Sciatic nerve (tissue), 2 donors: ENCODE measurements around the gene MAP4. TPM values are rescaled to one million over a fixed set of nuclear protein-coding genes. Genes with fewer than 3 reads are reported as not detected.
"Not testable (repeated sequence)": the region's sequence is repeated elsewhere in the genome, so short reads cannot be mapped to it uniquely, and the experiment has no call there.

Experiments used
- ATAC-seq: fragments of 200-7000 bp; cut with Tn5 transposase; one replicate; pipeline ENCODE4 v1.9.1; 2020; ENCODE audit warnings: mild to moderate bottlenecking, moderate library complexity
- DNase-seq: peaks from one replicate; pipeline ENCODE4 v3.0.0-alpha.2; 2020; ENCODE audit warnings: low spot score
- intact Hi-C: fragments of 100-400 bp; cut with DNase I; formaldehyde crosslinking; loops from one replicate; pipeline ENCODE4 v1.14.2; 2022
- total RNA-seq: library from RNA; stranded (reverse); fragmentation: NEBNext Ultra II Directional; extraction: Animal tissue kit (Norgen Biotek cat#: 25700); gene quantifications from one replicate; pipeline ENCODE4 v1.2.1, GENCODE V29; 2021
- donor health status: DM: no; HTN: no; CAD: no.
- donor health status: DM: no; HTN: no; CAD: no.

The MAP4 gene
- total RNA-seq, 1 donor from 2014 or later, result 442 TPM

DNA sequence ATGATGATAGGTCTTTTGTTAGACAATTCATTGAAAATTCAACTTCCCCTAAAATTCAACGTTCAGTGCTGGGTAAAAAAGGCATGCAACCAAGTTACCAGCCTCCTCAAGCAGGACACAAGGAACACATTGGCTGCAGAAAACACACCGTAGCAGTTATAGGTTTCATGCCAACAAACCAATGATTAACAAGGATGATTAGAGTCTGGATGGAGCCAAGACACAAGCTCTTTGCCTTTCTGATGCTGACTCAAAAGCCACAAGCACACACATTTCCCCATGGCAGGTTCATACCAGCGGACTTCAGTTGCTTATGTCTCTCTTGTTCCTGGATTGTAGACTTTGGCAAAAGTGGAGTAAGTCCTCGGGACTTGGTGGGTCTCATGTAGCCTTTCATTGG is 107.5 kb downstream of the MAP4 start:
- ATAC-seq (no peak), DNase-seq (no peak)
- intact Hi-C loops, result no loop called here

DNA sequence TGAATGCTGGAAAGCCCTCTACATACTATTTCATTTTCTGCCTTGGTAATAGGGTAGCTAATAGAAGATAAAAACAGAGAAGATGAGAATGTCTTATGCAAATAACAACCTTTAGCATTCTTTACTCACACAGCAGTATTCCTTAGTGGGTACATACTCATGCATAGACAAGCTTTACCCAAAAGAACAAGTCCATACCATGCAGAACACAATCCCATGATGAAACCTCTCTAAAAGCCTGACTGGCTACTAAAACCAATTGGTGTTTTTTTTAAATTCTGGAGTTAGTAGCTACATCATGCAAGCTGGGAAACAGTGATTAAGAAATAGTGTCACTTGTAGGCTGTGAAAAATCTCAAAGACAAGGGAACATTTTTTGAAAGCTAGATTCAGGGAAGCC is 108.4 kb downstream of the MAP4 start:
- ATAC-seq, result no peak
- intact Hi-C loops, result no loop called here

DNA sequence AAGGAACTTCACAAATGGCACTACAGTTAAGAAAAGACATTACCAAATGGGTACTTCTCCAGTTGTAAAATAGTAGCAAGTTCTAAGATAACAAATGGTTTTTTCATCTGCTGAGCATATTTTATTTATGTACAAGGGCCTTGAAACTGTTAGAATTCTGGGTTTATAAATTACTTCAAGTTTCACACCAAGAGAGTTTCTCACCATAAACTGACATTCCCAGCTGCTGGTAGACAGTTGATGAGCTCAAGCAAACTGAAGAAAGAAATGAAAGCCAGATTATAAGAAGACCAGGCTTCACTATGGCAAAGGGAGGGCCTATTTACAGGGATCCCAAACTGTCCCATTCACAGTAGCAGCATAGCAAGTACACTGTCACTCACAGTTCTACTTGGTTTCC is 113.5 kb downstream of the MAP4 start:
- intact Hi-C loops, result no loop called here
- ATAC-seq (no peak), DNase-seq (no peak)

More for the DNA sequence above, 108.4 kb downstream of the MAP4 start:
- no peak for DNase-seq

DNA sequence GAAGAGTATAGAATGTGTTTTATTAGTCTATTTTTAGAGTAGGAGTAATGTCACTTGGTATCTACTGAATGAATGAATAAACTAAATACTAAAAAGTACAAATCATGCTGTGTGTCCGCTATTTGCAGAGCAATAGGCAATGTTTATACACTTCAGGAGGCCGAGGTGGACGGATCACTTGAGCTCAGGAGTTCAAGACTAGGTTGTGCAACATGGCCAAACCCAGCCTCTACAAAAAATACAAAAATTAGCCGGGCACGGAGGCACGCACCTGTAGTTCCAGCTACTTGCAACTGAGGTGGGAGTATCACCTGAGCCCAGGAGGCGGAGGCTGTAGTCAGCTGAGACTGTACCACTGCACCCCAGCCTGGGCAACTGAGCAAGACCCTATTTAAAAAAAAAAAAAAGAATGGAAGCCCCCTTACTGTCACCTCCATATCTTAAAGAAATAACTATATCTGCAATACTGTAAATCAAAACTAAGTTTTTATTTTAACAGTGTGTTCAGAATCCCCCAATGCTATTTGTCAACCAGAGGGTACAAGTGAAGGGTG is 114.9 kb downstream of the MAP4 start:
- ATAC-seq (no peak), DNase-seq (no peak)
- intact Hi-C loops, result no loop called here

DNA sequence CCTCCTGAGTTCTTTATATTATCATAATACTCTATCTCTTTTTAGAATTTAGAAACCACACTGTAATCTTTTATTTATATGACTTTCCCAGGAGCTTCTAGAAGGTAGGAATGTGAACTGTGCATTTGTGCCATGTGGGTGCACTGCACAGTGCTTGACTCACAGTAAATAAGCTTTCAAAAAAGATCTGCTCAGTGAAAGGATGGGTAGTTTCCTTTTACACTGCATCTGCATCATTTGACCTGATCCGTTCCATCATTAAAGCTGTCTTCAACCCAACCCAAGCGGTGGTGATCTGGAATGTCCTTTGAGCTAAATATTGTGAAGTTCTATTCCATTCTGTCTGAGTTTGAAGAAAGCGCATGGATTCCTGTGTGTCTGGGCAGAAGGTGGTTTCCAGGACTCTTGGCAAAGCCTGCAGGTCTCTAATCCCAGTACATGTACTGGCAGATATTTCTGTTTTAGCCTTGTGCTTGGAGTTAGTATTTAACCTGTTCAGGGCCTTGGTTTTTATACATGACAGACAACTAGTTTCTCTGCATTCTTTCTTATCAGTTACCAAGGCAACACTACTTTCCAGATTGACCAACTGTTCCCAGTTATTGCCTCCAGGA is 116.6 kb downstream of the MAP4 start:
- no peak for ATAC-seq
- intact Hi-C loops, result no loop called here
- no peak for DNase-seq

DNA sequence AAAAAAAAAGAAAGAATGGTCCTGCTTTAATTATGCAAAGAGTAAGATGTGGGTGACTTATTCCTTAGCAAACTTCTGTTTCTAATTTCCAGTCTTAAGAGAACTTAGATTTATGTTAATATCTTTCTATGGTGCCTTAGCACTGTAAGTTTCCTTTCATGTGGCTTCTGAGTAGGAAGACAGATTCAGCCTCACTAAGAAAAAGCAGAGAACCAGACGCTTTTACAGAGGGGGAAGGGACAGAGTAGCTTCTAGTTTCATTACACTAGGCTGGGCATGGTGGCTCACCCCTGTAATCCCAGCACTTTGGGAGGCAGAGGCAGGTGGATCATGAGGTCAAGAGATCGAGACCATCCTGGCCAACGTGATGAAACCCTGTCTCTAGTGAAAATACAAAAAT is 118.3 kb downstream of the MAP4 start:
- DNase-seq (no peak), ATAC-seq (no peak)
- intact Hi-C loops, result no loop called here

DNA sequence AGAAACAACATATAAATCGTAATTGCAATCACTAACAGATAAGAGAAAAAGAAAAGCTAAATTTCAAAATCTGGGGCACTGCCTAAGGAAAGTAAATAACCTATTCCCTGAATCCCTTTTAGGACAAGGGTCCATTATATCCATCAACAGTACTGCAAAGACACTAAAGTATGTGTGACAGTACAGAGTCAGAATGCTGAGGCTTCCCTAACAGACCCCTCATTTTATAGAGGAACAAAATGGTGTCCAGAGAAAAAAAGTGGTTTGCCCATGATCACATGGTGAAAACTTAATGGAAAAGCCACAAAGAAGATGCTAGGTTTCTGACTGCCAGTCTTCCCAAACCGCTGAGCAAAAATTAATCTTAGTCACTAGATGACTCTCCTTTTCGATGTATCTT is 119.5 kb downstream of the MAP4 start:
- intact Hi-C loops, result no loop called here
- ATAC-seq (no peak), DNase-seq (no peak)

DNA sequence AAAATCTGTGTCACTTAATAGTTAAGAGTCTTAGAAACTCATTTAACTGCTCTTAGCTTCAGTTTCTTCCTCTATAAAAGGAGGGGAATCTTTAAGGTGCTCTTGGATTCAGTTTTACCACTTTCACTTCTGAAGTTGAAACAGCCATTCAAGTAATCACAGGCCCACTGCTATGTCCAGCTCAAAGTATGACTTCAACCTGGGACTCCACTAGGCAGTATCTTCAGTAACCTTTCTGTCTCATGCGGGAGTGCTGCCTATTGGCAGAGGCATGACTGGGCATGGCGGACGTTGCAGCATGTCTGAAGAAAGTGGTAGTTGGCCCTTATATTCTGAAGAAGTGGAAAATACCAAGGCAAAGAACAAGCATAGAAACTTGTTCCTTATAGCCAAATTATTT is 121.0 kb downstream of the MAP4 start:
- intact Hi-C loops, result no loop called here
- ATAC-seq (no peak), DNase-seq (no peak)

DNA sequence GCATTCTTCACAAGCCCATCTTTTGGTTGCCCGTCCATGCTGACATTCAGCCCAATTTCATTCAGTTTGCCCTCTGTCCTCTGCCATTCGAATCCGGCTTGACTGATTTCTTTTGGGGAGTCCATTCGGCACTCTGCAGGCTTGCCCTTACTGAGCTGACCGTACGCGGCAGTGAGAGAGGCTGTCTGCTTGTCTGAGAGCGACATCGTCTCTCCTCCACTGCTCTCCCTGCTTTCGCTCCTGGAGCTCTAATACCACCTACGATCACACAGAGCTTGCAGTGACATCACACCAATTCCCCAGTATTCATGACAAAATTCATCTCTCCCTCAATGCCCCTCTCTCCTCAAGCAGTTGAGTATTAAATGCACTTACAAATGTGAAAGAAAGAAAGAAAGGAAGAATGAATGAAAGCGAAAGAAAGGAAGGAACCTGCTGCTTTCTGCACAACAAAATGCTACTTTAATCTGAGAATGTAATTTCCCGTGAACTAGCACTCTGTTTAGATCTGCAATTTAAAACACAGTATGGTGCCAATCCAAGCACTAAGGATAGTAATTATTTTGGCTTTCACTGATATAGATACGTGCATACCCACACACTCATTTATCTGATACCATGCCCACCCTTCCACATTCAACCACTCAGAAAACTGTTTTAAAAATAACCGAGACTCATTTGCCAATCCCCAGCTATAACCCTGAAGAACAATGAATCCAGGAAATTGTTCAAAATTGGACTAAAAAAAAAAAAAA is 123.8 kb downstream of the MAP4 start:
- intact Hi-C loops, result no loop called here
- no peak for ATAC-seq

DNA sequence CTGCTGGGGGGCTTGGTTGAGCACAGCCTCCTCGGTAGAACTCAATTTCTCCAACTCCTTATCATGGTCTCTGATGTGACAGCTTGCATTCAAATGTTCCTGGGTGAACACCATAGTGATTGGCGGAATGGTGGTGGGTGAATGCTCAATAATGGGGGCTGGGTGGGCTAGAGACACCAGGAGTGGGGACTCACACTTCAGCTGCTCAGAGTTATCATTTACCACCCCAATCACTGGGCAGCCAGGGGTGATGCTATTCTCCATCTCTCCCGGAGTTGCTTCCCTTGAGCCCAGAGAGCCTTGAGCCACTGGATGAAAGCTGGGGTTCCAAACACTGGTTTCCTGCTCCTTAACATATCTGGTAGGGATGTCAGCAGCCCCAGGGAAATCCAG is 124.6 kb downstream of the MAP4 start:
- peak; percentile 29 for ATAC-seq
- intact Hi-C loops, result no loop called here
- no peak for DNase-seq

More for the DNA sequence above, 123.8 kb downstream of the MAP4 start:
- DNase-seq, result no peak

DNA sequence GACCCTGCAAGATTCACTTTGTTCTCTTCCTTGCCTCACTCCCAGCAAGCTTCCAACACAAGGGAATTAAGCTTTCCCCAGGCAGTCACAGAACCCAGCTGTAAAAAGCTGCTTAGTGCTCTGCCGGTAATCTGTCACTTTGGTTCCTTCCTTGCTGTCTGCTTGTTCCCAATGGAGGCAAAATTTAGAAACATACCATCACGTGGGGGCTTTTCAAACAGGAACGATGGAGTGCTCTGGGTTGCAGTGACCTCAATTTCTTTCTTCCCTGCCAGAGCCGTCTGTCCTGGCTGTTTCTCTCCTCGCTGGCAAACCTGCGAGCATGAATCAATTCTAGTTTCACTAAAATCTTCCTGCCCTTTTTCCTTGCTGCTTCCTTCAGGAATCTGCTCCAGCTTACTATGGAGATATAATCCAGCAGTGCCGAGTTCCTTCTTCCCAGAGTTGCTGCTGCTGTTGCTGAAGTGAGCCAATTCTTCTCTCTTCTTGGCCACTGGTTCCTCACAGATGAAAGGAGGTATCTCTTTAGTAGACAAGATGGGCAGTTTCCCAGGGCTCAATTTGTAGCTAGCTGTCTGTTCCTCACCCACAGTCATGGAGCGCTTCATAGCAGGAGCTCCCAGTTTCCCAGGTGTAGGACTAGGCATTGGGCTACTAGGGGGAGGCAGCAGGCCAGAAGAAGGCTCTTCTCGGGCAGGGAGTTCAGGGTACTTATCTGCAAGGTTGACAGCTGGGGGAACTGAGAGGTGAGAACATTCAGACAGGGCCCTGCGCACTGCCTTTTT is 125.2 kb downstream of the MAP4 start:
- DNase-seq (no peak), ATAC-seq (peak; percentile 91)
- intact Hi-C loops, result no loop called here

DNA sequence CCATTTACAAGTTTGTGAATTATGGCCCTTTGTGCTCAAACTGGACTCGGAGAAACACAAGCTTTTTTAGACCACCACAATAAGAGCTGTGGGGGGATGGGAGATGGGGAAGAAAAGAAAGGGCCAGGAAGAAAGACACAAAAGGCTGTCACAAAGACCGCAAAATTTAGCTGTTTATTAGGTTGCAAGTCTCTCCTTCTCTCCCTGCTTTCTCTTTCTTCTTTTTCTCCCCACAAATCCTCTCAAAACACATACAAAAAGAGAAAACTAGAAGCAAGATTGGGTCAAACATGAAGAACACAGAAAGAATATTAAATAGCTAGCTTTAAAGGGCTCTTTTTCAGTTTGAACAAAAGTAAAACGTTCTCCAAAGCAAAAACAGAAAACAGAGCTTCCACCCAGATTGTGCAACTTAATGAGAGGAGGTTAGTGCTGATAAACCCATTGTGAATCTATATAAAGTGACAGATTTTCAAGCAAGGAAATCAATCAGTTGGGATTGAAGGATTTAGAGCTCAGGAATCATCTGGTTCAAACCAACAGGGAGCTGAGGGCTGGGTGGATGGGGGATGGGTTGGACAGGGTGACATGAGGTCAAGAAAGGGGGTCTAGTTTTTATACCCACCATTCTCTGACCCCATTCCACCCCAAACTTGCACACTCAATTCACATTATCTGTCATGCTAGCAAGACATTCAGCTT is 125.9 kb downstream of the MAP4 start:
- ATAC-seq, result peak; percentile 51
- intact Hi-C loops, result no loop called here
- no peak for DNase-seq

DNA sequence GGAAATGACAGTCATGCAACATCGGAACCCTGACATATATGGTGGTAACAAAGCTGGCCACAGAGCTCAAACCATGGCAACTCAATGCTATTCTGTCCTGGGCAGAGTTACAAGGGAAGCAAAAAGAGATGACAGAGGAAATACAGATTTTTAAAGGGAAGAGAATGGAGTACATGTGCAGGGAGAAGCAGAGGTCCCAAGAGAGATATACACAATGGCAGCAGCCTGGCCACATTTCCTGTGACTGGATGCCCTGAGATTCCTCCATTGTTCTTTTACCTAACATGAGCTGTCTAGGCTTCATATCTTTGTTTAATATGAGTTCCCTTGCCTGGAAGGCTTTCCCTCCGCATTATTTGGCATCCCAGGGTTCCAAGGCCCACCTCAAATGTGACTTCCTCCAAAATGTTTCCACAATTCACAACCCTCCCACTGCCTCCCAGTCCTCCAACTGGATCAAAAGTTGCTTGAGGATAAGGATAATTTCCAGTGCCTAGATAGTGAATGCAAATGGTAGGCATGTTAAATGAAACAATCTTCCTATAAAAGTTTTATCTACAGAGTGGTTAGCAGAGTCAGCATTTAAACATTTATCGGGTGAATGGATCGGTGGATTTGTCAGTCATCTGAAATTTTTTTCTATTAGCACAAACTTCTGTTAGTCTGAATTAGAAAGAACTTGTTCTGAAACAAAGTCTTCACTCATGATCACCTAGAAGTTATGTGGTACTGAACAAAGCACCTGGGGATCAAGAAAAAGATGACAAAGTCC is 127.0 kb downstream of the MAP4 start:
- no peak for ATAC-seq
- intact Hi-C loops, result no loop called here

DNA sequence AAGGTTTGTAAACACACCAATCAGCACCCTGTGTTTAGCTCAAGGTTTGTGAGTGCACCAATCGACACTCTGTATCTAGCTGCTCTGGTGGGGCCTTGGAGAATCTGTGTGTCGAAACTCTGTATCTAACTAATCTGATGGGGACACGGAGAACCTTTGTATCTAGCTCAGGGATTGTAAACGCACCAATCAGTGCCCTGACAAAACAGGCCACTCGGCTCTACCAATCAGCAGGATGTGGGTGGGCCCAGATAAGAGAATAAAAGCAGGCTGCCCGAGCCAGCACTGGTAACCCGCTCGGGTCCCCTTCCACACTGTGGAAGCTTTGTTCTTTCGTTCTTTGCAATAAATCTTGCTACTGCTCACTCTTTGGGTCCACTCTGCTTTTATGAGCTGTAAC is 128.2 kb downstream of the MAP4 start:
- ATAC-seq, DNase-seq, intact Hi-C loops: not testable (repeated sequence)

More for the DNA sequence above, 127.0 kb downstream of the MAP4 start:
- DNase-seq, result no peak

DNA sequence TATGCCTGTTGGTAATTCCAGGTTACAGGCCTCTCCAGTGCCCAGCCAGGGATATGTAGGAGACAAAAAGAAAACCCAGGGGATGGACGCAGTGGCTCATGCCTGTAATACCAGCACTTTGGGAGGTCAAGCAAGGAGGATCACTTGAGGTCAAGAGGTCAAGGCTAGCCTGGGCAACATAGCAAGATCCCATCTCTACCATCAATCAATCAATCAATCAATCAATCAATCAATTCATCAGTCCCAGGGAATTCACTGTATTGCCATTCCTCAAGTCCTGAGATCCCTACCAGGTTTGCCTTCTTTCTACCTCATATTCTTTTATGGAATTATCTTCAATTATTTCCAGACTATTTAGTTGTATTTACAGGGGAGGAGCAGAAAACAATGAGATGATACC is 131.0 kb downstream of the MAP4 start:
- DNase-seq, result no peak
- no peak for ATAC-seq
- intact Hi-C loops, result no loop called here

DNA sequence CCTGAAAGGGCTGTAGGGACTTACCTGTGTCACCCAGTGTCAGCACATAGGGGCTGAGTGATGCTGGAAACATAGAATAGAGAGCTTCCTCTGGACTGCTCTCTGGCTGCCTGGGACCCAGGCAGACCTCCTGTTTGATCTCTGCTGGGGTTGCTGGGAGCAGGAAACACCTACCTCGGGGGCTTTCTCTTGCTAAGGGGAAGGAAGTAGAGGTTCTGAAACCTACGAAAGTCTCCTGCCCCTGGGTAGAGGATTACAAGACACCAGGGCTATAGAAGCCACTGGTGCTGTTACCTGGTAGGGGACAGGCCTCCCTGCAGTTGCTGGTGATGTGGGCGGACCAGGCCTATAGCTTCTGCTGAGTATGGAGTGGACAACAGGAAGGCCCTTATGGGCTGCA is 131.6 kb downstream of the MAP4 start:
- intact Hi-C loops, result no loop called here
- no peak for ATAC-seq
- no peak for DNase-seq

DNA sequence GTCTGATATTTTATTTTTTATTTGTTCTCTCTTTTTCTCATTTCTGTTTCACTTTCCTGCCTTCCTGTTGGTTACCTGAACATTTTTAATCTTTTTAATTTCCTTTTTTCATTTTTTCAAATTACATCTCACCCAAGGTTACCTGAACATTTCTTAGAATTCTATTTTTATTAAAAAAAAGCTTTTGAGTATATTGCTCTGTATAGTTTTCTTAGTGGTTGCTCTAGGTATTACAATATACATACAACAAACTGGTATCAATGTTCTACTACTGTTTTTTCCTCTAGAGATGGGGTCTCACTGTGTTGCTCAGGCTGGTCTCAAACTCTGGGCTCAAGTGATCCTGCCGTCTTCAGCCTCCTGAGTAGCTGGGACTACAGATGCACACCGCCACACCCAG is 133.9 kb downstream of the MAP4 start:
- intact Hi-C loops, result no loop called here
- ATAC-seq, result no peak

DNA sequence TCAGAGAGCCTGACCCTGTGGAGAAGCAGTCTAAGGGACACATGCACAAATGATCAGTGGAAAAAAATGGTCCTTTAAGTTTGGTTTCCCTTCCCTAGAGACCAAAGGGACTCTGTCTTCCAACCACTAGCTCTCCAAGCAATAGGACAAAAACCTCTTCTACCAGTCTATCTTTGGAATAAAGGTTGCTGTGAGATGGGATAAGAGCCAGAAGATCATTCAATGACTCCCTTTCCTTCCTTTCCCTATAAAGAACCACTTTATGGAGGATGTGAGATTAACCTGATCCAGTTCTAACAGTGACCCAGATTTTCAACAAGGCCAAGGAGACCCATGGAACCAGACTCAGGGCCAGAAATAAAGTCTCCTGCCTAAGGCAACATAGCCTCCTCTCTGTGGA is 138.5 kb downstream of the MAP4 start:
- ATAC-seq (no peak), DNase-seq (no peak)
- intact Hi-C loops, result no loop called here

More for the DNA sequence above, 133.9 kb downstream of the MAP4 start:
- DNase-seq, result no peak

DNA sequence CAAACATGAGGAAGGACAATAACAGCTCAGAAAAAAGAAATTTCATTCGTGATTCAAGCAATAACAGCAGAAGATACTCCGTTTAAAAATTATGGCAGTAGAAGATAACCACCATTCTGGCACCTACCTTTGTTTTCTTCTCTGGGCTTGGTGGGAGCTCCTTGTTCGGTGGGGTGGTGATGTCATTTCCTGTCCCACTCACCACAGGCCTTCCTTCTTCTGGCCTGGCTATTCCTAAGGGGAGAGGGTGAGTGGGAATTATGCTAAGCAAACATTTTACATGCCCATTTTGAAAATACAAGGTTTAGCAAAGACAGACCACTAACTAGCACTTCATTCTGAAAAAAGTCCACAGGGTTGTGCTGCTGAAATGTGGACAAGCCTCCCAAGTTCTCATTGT is 138.9 kb downstream of the MAP4 start:
- ATAC-seq (no peak), DNase-seq (no peak)
- intact Hi-C loops, result no loop called here
